ENCODE measurements around the gene CAMK1G.
A peak's percentile ranks its signal among the peaks of the same experiment; 100 is the strongest.

CAMK1G gene

DNA sequence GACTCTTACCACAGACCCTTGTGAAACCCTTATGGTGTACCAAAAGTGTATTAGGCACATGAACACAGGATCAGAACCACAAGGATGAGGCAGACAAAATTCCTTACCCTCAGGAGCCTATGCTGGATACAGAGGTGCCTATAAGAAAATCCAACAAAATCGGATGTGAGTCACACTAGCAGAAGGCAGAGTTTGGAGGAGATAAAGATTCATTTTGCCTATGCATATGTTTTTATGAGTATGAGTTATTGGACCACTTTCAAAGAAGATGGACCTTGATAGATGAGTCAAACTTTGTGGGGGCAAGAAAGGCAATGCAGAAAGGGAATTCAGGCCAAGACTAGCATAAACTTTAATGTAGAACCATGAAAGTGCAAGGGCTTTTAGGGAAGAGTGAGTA, 17.0 kb downstream of the CAMK1G start:
- DNase-seq (ENCODE audit: low spot score), result no peak

DNA sequence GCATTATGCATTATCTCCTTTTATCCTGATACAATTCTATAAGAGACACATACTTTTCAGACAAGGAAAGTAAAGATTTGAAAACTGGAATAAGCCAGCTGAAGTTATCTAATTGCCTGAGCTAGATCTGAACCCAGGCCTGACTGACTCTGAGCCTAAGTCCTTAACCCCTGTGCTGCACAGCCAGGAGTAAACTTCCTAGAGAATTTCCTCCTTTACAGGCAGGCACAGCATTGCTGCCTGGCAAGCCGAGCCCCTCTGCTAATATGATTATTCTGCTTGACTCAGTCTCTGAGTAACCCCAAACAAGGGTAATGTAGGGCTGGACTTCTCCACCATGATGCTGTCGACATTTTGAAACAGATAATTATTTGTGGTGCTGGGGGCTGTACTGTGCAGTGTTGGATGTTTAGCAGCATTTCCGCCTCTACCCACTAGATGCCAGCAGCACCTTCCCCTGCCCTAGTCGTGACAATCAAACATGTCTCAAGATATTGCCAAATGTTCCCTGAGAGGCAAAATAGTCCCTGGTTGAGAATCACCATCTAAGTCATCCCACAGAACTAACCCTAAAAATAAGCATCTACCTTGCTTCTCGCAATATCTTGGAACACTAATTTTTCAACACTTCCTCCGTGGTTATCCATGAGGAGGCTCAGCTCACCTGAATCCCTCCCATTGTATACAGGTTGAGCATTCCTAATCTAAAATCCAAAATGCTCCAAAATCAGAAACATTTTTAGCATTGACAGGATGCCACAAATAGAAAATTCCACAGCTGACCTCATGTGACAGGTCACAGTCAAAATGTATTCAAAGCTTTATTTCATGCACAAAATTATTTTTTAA, 18.5 kb downstream of the CAMK1G start:
- peak; percentile 22 for DNase-seq (ENCODE audit: low spot score)

DNA sequence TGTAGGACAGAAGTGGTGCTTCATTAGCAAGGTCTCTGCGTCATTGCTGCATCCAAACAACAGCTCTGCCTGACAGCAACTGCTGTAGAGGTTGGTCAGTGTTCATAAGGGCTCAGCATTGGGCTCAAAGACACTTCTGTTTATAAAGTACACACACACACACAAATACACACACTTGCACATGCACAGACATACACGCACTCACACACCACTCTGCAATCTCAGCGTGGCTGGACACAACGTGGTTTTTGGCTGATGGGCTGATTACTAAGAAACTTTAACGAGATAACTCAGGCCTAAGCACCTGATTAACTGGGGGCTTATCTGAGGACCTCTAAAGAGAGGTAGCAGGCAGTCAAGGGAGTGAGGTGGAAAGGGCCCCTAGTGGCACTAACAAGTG, 20.4 kb downstream of the CAMK1G start:
- DNase-seq (ENCODE audit: low spot score), result no peak

DNA sequence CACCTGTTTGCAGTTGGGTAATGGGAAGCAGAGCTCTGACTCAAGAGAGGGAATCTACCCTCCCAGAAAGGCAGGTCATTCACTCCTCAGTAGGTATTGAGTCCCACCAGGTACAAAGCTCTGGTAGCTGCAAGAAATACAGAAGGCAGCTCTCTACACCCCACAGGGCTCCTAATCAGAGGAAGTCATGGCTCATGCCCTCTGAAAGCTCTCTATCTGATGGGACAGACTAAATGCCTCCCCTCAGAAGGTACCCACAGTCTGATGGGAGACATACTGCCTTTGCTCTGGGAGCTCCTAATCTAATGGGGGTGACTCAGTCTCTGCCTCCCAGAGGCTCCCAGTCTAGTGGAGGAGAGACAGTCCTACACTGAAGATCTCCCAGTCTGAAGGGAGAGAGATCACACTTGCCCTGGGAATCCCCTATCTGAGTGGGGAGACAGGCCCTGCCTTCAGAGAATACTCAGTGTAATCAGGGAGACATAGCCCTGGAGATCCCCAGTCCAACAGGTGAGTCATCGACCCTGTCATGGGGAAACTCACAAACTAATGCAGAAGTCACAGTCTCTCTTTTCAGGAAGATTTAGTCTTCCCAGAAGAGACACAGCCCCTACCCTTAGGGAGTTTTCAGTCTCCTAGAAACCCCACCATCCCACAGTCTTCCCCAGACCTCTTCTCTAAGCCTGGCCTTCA, 23.7 kb downstream of the CAMK1G start:
- no peak for DNase-seq (ENCODE audit: low spot score)

- DNase-seq (ENCODE audit: low spot score), result no peak
Measured at GRCh38 chr1:209607795-209608178, 24.3 kb downstream of the CAMK1G start.

- DNase-seq (ENCODE audit: low spot score), result no peak
Measured at GRCh38 chr1:209609041-209609790, 25.7 kb downstream of the CAMK1G start.

DNA sequence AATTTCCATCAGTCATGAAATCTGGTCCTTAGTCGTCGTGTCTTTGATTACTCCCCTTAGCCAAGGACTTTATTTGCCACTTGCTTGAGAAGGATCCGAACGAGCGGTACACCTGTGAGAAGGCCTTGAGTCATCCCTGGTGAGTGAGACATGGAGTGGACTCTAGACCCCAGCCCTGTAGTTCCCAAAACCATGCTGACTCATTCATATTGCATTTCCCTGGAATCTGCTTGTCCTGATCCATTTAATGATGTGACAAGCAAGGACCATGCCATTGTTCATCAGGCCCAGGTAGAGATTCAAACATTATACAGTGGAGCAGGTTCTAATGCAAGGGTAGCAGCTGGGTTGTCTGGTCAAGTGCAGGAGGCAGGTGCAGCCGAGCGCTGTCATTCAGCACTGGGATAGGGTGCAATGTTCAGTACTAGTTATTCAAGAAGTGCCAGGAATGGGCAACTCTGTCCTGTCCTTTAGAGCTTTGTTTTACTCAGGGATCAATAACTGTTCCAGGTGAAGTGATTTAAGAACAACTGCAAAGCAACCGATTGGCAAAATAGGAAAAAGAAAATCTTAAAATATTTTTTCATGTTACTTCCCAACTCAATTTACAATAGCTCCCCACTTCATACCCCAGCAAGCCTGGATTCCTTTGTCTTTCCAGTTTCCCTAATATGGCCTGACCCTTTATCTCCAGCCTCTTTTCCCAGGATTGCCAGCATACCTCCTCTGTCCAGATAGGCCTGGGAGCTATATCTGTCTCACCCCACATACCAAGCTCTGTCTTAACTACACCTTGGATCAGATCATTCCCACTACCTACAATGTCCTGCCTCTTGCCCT, 26.5 kb downstream of the CAMK1G start:
- DNase-seq (ENCODE audit: low spot score), result no peak

- no peak for DNase-seq (ENCODE audit: low spot score)
Measured at GRCh38 chr1:209610631-209610905, 27.1 kb downstream of the CAMK1G start.

DNA sequence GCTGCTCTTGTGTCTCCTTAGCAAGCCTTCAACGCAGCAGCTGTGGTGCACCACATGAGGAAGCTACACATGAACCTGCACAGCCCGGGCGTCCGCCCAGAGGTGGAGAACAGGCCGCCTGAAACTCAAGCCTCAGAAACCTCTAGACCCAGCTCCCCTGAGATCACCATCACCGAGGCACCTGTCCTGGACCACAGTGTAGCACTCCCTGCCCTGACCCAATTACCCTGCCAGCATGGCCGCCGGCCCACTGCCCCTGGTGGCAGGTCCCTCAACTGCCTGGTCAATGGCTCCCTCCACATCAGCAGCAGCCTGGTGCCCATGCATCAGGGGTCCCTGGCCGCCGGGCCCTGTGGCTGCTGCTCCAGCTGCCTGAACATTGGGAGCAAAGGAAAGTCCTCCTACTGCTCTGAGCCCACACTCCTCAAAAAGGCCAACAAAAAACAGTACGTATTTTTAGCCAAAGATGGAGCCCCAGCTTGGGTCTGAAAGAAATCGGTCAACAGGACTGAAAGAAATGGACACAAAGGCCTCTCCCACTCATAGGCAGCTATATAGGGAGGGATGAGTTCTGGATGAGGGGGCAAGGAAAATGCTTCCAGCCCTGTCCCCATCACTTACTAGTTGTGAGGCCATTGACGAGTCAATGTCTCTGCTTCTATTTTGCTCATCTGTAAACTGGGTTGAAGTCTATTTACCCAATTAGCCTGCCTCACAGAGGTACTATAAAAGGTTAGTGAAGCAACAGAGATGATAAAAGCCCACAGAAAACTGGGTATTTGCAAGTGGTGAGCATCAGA, 28.5 kb downstream of the CAMK1G start:
- no peak for DNase-seq (ENCODE audit: low spot score)

- DNase-seq (ENCODE audit: low spot score), result no peak
Measured at GRCh38 chr1:209612646-209613399, 29.3 kb downstream of the CAMK1G start.

GRCh38 chr1:209613400-209614150, 30.1 kb downstream of the CAMK1G start:
- DNase-seq (ENCODE audit: low spot score), result no peak

- no peak for DNase-seq (ENCODE audit: low spot score)
Measured at GRCh38 chr1:209614151-209614420, 30.6 kb downstream of the CAMK1G start.

- no peak for DNase-seq (ENCODE audit: low spot score)
Measured at GRCh38 chr1:209614906-209615305, 31.4 kb downstream of the CAMK1G start.

GRCh38 chr1:209616366-209617046, 33.0 kb downstream of the CAMK1G start:
- DNase-seq (ENCODE audit: low spot score), result no peak

DNA sequence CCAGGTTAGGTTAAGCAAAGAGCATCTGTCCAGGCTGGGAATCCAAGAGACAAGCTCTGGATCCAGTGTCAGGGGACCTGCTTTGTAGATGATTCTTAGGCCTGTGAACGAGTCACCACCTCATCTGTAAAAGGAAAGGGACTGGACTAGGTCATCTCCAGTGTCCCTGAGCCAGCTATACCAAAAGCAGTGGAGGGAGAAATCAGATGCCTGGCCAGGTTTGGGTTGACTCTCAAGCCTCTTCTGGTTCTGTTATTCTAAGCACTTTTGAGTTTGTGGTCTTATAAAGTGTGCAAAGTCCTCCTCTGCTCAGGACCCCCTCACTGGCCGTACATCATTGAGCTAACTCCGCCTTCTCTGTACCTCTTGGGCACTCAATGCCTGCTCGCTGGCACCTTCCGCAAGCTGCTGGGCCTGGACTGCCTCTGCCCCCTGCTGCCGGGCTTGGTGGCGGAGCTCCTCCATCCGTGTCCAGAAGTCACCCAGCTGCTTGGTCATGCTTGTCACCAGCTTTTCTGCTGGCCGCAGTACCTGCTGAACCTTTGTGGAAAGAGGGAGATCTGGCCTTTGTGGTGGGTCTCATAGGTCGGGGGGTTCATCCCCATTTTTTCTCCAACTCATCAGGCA, 33.6 kb downstream of the CAMK1G start:
- no peak for DNase-seq (ENCODE audit: low spot score)

- DNase-seq (ENCODE audit: low spot score), result no peak
Measured at GRCh38 chr1:209617755-209618154, 34.2 kb downstream of the CAMK1G start.

GRCh38 chr1:209618291-209618690, 34.8 kb downstream of the CAMK1G start:
- no peak for DNase-seq (ENCODE audit: low spot score)

GRCh38 chr1:209618756-209619420, 35.4 kb downstream of the CAMK1G start:
- no peak for DNase-seq (ENCODE audit: low spot score)
